Endothelial cell of umbilical vein (primary cell): ENCODE measurements around the gene RRP1B.

Experiments used
- MAX ChIP-seq: IDR thresholded peaks from 2 replicates; pipeline ENCODE4 v1.6.1; 2011; ENCODE audit not compliant: insufficient read depth, insufficient read length
- POLR2A ChIP-seq: IDR thresholded peaks from 2 replicates; pipeline ENCODE4 v1.6.1; 2012; ENCODE audit warnings: low read depth, mild to moderate bottlenecking, control low read depth, low read length

- no peak for TF ChIP-seq POLR2A
- no peak for TF ChIP-seq MAX
Measured at GRCh38 chr21:43646550-43647260, 12.7 kb upstream of the RRP1B start.
